Activated CD8-positive, alpha-beta T cell treated with anti-CD3 and anti-CD28 coated beads for 36 hours (primary cell): ENCODE data around the gene GSTM5. TPM values are rescaled to one million over a fixed set of nuclear protein-coding genes. Genes with fewer than 3 reads are reported as not detected.
"Not testable (repeated sequence)": the region's sequence is repeated elsewhere in the genome, so short reads cannot be mapped to it uniquely, and the experiment has no call there.

Experiments
- ATAC-seq: fragments of 200-7000 bp; cut with Tn5 transposase; one replicate; pipeline ENCODE4 v1.10.0; 2021; ENCODE audit warnings: mild to moderate bottlenecking, moderate library complexity
- CTCF ChIA-PET: fragments of 350-600 bp; sonication (Branson Sonifier 250); formaldehyde crosslinking; loops from one replicate; lab custom pipeline; 2021; ENCODE audit warnings: antibody characterized with exemption; lab: Charles Lee
- POLR2A ChIA-PET: fragments of 350-600 bp; sonication (Branson Sonifier 250); formaldehyde crosslinking; loops from one replicate; lab custom pipeline; 2021; ENCODE audit warnings: antibody characterized with exemption; lab: Charles Lee
- DNase-seq: peaks from one replicate; pipeline ENCODE4 v3.0.0-alpha.2; 2020
- H3K27ac Mint-ChIP-seq: one replicate; pipeline ENCODE4 v1.8.0; 2021; ENCODE audit warnings: mild to moderate bottlenecking, mixed read lengths
- H3K27me3 Mint-ChIP-seq: one replicate; pipeline ENCODE4 v1.8.0; 2021; ENCODE audit warnings: mixed read lengths
- H3K36me3 Mint-ChIP-seq: one replicate; pipeline ENCODE4 v1.8.0; 2021; ENCODE audit warnings: low read depth, mixed read lengths
- H3K4me1 Mint-ChIP-seq: one replicate; pipeline ENCODE4 v1.8.0; 2021; ENCODE audit warnings: low read depth, mixed read lengths
- H3K4me3 Mint-ChIP-seq: one replicate; pipeline ENCODE4 v1.8.0; 2021; ENCODE audit warnings: mild to moderate bottlenecking, moderate library complexity, mixed read lengths
- H3K9me3 Mint-ChIP-seq: one replicate; pipeline ENCODE4 v1.8.0; 2021; ENCODE audit warnings: mixed read lengths
- CTCF ChIP-seq: fragments of 200-600 bp; IDR thresholded peaks from one replicate; pipeline ENCODE4 v1.8.0; 2022; ENCODE audit warnings: antibody characterized with exemption, mild to moderate bottlenecking
- intact Hi-C: fragments of 100-400 bp; cut with micrococcal nuclease; formaldehyde crosslinking; loops from one replicate; pipeline ENCODE4 v1.10.0; 2022
- total RNA-seq, 2 experiments: library from RNA; stranded (reverse); gene quantifications; one replicate each; pipeline ENCODE4 v1.2.3, GENCODE V29; 2021

GSTM5 gene
- total RNA-seq, 2 experiments from 2014 or later: 0.49 to 0.50 TPM

- DNase-seq: peak; percentile 58
- peaks cover 21% of the 10 kb centered on the region for H3K4me1 Mint-ChIP-seq
- intact Hi-C loops: no loop called here
- peak overlapping the region; percentile 14 for H3K27ac Mint-ChIP-seq
- no peak for ATAC-seq
- peak overlapping the region; percentile 37 for H3K4me3 Mint-ChIP-seq
- TF ChIP-seq CTCF: no peak
- no peaks in the 10 kb centered on the region for H3K36me3 Mint-ChIP-seq
- no peaks in the 10 kb centered on the region for H3K9me3 Mint-ChIP-seq
- POLR2A ChIA-PET: interaction anchor here (0.6 kb wide), 1 partner anchor 385 kb away, joined by 3 read pairs; no protein-coding TSS in a partner anchor
- H3K27me3 Mint-ChIP-seq: no peaks in the 10 kb centered on the region
- CTCF ChIA-PET: interaction anchor here (1.1 to 2.3 kb wide), 3 partner anchors 19 to 315 kb away, joined by 4 to 9 read pairs (median 7); partner anchors contain the start of gene AHCYL1
Measured at GRCh38 chr1:109669246-109669948, 42.7 kb upstream of the GSTM5 start.

GRCh38 chr1:109669949-109670302, 42.1 kb upstream of the GSTM5 start:
- ChIA-PET POLR2A (interaction anchor here (0.6 kb wide), 1 partner anchor 384 kb away, joined by 3 read pairs; no protein-coding TSS in a partner anchor), CTCF (interaction anchor here (1.1 to 2.3 kb wide), 3 partner anchors 20 to 314 kb away, joined by 4 to 9 read pairs (median 7); partner anchors contain the start of gene AHCYL1)
- H3K36me3 Mint-ChIP-seq, H3K9me3 Mint-ChIP-seq, DNase-seq, ATAC-seq, H3K27me3 Mint-ChIP-seq, intact Hi-C loops: not testable (repeated sequence)
- Mint-ChIP-seq H3K4me3 (peak overlapping the region; percentile 37), H3K4me1 (peaks cover 21% of the 10 kb centered on the region), H3K27ac (peak overlapping the region; percentile 14)

GRCh38 chr1:109671067-109671466, 41.0 kb upstream of the GSTM5 start:
- Mint-ChIP-seq H3K4me1 (peaks cover 21% of the 10 kb centered on the region), H3K9me3 (no peaks in the 10 kb centered on the region), H3K27ac (no peak overlapping the region), H3K27me3 (no peaks in the 10 kb centered on the region), H3K36me3 (no peaks in the 10 kb centered on the region), H3K4me3 (no peak overlapping the region)
- no peak for TF ChIP-seq CTCF
- POLR2A ChIA-PET: interaction anchor here (0.5 to 1.1 kb wide), 2 partner anchors 17 to 38 kb away, joined by 3 read pairs; partner anchors contain the start of gene GSTM1
- CTCF ChIA-PET: interaction anchor here (0.7 to 2.3 kb wide), 6 partner anchors 8 to 313 kb away, joined by 3 to 9 read pairs (median 5); partner anchors contain the start of gene AHCYL1
- intact Hi-C loops: no loop called here
- DNase-seq: no peak
- ATAC-seq: no peak

- DNase-seq, H3K9me3 Mint-ChIP-seq, H3K36me3 Mint-ChIP-seq, H3K4me3 Mint-ChIP-seq, H3K27me3 Mint-ChIP-seq, ATAC-seq, H3K27ac Mint-ChIP-seq, POLR2A ChIA-PET, CTCF ChIA-PET, intact Hi-C loops: not testable (repeated sequence)
- peaks cover 12% of the 10 kb centered on the region for H3K4me1 Mint-ChIP-seq
Measured at GRCh38 chr1:109673861-109674260, 38.2 kb upstream of the GSTM5 start.

GRCh38 chr1:109676683-109677381, 35.2 kb upstream of the GSTM5 start:
- not testable (repeated sequence) for H3K4me1 Mint-ChIP-seq
- CTCF ChIA-PET: interaction anchor here (1.5 kb wide), 1 partner anchor 37 kb away, joined by 3 read pairs; no protein-coding TSS in a partner anchor

GRCh38 chr1:109677459-109677858, 34.6 kb upstream of the GSTM5 start:
- DNase-seq (no peak), ATAC-seq (no peak)
- Mint-ChIP-seq H3K4me1 (no peaks in the 10 kb centered on the region), H3K4me3 (no peak overlapping the region), H3K36me3 (no peaks in the 10 kb centered on the region), H3K27ac (no peak overlapping the region), H3K9me3 (no peaks in the 10 kb centered on the region), H3K27me3 (no peaks in the 10 kb centered on the region)
- no peak for TF ChIP-seq CTCF
- CTCF ChIA-PET: interaction anchor here (1.5 kb wide), 1 partner anchor 37 kb away, joined by 3 read pairs; no protein-coding TSS in a partner anchor
- intact Hi-C loops: no loop called here
- POLR2A ChIA-PET: no interaction called here

More at GRCh38 chr1:109676683-109677381, 35.2 kb upstream of the GSTM5 start:
- H3K36me3 Mint-ChIP-seq, ATAC-seq, intact Hi-C loops, DNase-seq, H3K27me3 Mint-ChIP-seq, H3K9me3 Mint-ChIP-seq, H3K27ac Mint-ChIP-seq, H3K4me3 Mint-ChIP-seq, POLR2A ChIA-PET: not testable (repeated sequence)

GRCh38 chr1:109678637-109679036, 33.4 kb upstream of the GSTM5 start:
- H3K36me3 Mint-ChIP-seq, POLR2A ChIA-PET, H3K9me3 Mint-ChIP-seq, H3K27me3 Mint-ChIP-seq, H3K4me1 Mint-ChIP-seq, intact Hi-C loops, DNase-seq, H3K4me3 Mint-ChIP-seq, ATAC-seq, H3K27ac Mint-ChIP-seq: not testable (repeated sequence)
- CTCF ChIA-PET: interaction anchor here (1.2 kb wide), 1 partner anchor 38 kb away, joined by 3 read pairs; no protein-coding TSS in a partner anchor

- intact Hi-C loops, CTCF ChIA-PET, H3K9me3 Mint-ChIP-seq: not testable (repeated sequence)
Measured at GRCh38 chr1:109684777-109685176, 27.3 kb upstream of the GSTM5 start.

More at GRCh38 chr1:109684777-109685176, 27.3 kb upstream of the GSTM5 start:
- ATAC-seq, H3K4me3 Mint-ChIP-seq, H3K4me1 Mint-ChIP-seq, H3K36me3 Mint-ChIP-seq, POLR2A ChIA-PET, H3K27me3 Mint-ChIP-seq, DNase-seq, H3K27ac Mint-ChIP-seq: not testable (repeated sequence)
